UCSD-AML1 (cell line): ENCODE data around the gene NBEAL1.
"Not testable (repeated sequence)": the region's sequence is repeated elsewhere in the genome, so short reads cannot be mapped to it uniquely, and the experiment has no call there.

Experiments used
- DNase-seq: peaks from one replicate; lab custom pipeline; 2025; ENCODE audit not compliant: unreplicated experiment; lab: John Stamatoyannopoulos, UW

The NBEAL1 gene

GRCh38 chr2:203201426-203201825 is 186.8 kb downstream of the NBEAL1 start:
- DNase-seq = no peak

DNA sequence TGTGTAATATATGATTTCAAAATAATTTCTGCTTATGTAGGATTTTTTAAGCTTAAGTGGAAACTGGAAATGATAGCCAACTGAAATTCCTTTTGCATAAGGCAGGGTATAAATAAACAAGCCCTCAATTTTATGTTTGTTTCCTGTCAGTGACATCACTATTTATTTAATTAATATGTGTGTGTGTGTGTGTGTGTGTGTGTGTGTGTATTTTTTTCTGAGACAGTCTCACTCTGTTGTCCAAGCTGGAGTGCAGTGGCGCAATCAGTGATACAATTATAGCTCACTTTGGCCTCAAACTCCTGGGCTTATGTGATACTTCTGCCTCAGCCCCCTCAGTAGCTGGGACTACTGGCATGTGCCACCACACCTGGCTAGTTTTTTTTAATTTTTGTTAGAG is 194.9 kb downstream of the NBEAL1 start:
- DNase-seq = no peak

- no peak for DNase-seq
Measured at GRCh38 chr2:203225423-203226039, 210.9 kb downstream of the NBEAL1 start.

- not testable (repeated sequence) for DNase-seq
Measured at GRCh38 chr2:203229674-203230073, 215.0 kb downstream of the NBEAL1 start.

DNA sequence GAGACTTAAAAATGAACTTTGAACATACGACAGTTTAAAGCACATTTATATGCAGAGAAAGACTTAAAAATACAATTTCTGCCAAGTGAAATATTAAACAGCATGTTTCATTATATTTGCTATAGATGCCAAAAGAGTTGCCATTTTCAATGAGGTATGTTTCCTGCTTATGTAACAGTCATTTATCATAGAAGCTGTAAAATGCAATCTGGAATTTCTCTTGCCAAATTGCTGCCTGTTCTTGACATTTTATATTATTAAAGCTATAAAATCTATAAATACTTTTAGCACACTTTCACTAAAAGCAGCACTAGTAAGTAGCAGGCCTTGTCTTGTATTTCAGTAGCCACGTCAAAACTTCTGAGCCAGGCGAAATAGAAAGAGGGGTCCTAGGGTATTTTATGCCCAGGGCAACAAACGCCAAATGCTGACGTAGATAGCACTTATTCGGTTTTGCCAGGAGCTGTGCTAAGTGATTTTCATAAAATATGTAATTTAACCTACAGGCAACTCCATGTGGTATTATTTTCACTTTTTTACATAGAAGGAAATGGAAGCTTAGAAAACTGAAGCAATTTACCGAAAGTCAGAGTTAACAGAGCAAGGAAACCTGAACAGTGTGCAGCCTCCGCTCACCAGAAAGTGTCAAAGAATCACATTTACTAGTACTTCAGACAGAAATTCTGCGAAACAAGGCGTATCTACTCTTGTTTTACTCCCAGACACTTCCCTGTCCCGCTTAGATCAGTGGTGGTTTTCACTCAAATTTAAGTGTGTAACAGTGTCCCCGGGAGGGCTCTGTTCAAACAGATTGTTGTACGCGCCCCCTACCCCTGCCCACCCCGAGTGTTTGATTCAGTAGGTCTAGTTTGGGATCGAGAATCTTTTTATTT is 222.9 kb downstream of the NBEAL1 start:
- DNase-seq = no peak

DNA sequence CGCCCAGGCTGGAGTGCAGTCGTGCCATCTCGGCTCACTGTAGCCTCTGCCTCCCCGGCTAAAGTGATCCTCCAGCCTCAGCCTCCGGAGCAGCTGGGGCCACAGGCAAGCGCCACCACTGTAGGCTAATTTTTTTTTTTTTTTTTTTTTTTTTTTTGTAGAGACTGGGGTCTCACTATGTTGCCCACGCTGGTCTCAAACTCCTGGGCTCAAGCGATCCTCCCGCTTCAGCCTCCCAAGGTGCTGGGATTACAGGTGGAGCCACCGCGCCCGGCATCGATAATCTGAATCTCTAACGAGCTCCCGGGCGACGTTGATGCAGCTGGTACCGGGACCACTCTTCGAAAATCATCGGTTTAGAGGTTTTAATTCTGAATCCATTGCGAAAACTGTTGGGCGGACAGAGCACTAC is 223.6 kb downstream of the NBEAL1 start:
- no peak for DNase-seq

DNA sequence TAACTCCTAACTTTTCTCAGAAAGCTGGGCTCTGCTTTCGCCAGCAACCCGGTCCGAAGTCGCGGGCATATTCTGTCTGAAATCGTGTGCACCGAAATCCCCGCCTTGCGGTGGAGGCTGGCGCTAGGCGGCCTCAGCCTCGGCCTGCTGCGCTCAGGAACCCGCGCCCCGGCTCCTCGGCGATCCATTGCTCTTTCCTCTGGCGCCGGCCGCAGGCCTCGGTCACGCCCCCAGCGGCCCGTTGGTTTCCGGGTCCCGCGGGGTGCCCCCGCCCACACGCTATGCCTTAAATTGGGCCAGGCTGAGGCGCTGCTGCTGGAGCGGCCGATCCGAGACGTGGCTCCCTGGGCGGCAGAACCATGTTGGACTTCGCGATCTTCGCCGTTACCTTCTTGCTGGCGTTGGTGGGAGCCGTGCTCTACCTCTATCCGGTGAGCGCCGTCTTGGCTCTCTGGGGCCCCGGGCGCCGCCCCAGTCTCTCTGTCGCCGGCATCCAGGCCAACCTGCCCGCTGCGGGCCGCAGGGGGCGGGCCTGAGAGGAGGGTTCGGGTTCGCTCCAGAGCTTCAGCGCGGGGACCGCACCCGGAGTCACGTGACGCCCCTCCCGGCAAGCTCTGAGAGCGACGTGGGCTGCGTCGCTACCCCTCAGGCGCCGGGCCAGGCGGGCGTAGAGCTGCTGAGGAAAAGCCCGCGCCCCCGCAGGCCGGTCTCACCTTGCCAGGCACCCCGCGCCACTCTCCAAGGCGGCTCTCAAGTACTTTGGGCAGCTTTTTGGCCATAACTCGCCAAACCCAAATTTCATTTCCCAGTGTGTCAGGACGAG is 224.2 kb downstream of the NBEAL1 start, which contains the start of gene CYP20A1:
Gene CYP20A1, plus strand, starts transcription at position 315 of the 823 bp plus-strand sequence. Its CDS starts 45 bp downstream, at position 360.
- peak; percentile 97 for DNase-seq

DNA sequence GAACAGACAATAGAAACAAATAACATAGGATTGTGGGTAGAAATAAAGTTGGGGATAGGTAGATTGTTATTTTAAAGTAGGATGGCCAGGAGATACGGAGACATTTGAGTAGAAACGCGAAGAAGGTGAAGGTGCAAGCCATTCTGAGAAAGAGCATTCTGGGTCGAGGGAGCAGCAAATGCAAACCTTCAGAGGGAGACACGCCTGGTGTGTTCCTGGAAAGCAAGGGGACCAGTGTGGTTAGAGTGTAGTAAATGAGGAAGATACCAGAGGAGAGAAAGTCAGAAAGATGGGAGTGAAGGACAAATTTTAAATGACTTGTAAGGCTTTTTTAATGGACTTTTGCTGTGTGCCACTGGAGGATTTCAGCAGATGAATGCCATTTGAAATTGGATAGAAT is 225.8 kb downstream of the NBEAL1 start:
- no peak for DNase-seq

DNA sequence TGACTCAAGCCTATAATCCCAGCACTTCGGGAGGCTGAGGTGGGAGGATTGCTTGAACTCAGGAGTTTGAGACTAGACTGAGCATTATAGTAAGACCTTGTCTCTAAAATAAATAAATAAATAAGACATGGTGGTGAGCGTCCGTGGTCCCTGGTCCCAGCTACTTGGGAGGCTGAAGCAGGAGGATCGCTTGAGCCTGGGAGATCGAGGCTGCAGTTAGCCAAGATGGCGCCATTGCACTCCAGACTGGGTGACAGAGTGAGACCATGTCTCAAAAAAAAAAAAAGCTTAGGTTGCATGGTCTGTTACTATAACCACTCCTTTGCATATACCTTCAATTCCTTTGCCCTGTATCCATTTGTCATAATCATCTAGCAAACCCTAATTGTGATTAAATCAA is 227.8 kb downstream of the NBEAL1 start:
- no peak for DNase-seq

GRCh38 chr2:203246646-203247045 is 232.0 kb downstream of the NBEAL1 start:
- DNase-seq = no peak

GRCh38 chr2:203252818-203253217 is 238.1 kb downstream of the NBEAL1 start:
- no peak for DNase-seq

- DNase-seq = not testable (repeated sequence)
Measured at GRCh38 chr2:203253422-203254095, 238.9 kb downstream of the NBEAL1 start.

GRCh38 chr2:203261326-203262159 is 246.9 kb downstream of the NBEAL1 start:
- DNase-seq = no peak
